K562 (cell line): ENCODE data around the gene NAB1. TPM values are rescaled to one million over a fixed set of nuclear protein-coding genes. Genes with fewer than 3 reads are reported as not detected.
"Not testable (repeated sequence)": the region's sequence is repeated elsewhere in the genome, so short reads cannot be mapped to it uniquely, and the experiment has no call there.

Experiments used
- ATAC-seq: fragments of 200-7000 bp; cut with Tn5 transposase; 3 replicates; pipeline ENCODE4 v1.9.1; 2020; ENCODE audit warnings: moderate library complexity
- BruUV-seq: library from RNA; stranded (reverse); fragments of 400-500 nt; replicated peaks from 2 replicates; lab custom pipeline; 2021; lab: Mats Ljungman, UMichigan
- CTCF ChIA-PET: fragments of 300-600 bp; formaldehyde crosslinking; extraction: SDS; loops from one replicate; lab custom pipeline; 2021; ENCODE audit warnings: low intra/inter-chr PET ratio; lab: Yijun Ruan, JAX
- POLR2A ChIA-PET: fragments of 300-600, 350-650 bp; sonication (Branson Sonifier 250); formaldehyde crosslinking; extraction: SDS; loops from one replicate; lab custom pipeline; 2021; ENCODE audit warnings: antibody characterized with exemption, inconsistent platforms; lab: Yijun Ruan, JAX
- DNase-seq, 4 experiments: peaks; one replicate each; pipeline versions ENCODE4 v3.0.0 to v3.0.0-alpha.2; 2011 to 2018; ENCODE audit warnings: low spot score in 3 of 4, mixed read lengths in 3 of 4; ENCODE audit errors: extremely low read depth in 1 of 4
- FAIRE-seq: peaks from 2 replicates; lab custom pipeline; 2011; peaks lifted over from hg19 to GRCh38; lab: Jason Lieb, UNC
- H2AFZ ChIP-seq: 2 replicates; pipeline ENCODE4 v1.6.0; 2011; ENCODE audit warnings: low read depth, low read length, control low read depth, inconsistent platforms
- H3K27ac ChIP-seq: fragments of 200-600 bp; 3 replicates; pipeline ENCODE4 v1.8.0; 2011; ENCODE audit warnings: low read depth, mild to moderate bottlenecking, control low read depth, inconsistent platforms, low read length, moderate library complexity, mixed read lengths; ENCODE audit errors: extremely low read depth
- H3K27me3 ChIP-seq, 2 experiments: fragments of 300-600 bp in 1 of 2; 2 replicates in 1 of 2; 3 replicates in 1 of 2; pipeline versions ENCODE4 v1.6.0 to v1.8.0; 2011; ENCODE audit warnings: inconsistent platforms in 2 of 2, low read length in 2 of 2, mild to moderate bottlenecking in 1 of 2, mixed read lengths in 1 of 2, moderate library complexity in 1 of 2; ENCODE audit not compliant: control insufficient read depth in 2 of 2, insufficient read depth in 2 of 2
- H3K36me3 ChIP-seq: fragments of 300-600 bp; 3 replicates; pipeline ENCODE4 v1.8.0; 2011; ENCODE audit warnings: mild to moderate bottlenecking, low read length, inconsistent platforms; ENCODE audit not compliant: control insufficient read depth, insufficient read depth
- H3K4me1 ChIP-seq, 2 experiments: fragments of 200-600 bp in 1 of 2; replicated peaks in 1 of 2; 2 replicates in 1 of 2; 3 replicates in 1 of 2; pipeline versions ENCODE4 v1.5.1 to v1.8.0; 2011; ENCODE audit warnings: inconsistent platforms in 2 of 2, low read length in 2 of 2, mild to moderate bottlenecking in 1 of 2, mixed read lengths in 1 of 2, moderate library complexity in 1 of 2; ENCODE audit not compliant: control insufficient read depth in 2 of 2, insufficient read depth in 2 of 2
- H3K4me2 ChIP-seq: 2 replicates; pipeline ENCODE4 v1.6.1; 2011; ENCODE audit warnings: low read length, control low read depth, inconsistent platforms, mixed read lengths; ENCODE audit not compliant: insufficient read depth
- H3K4me3 ChIP-seq: fragments of 200-600 bp; sonication (generic), shearing (Covaris generic); 2 replicates; pipeline ENCODE4 v1.5.1; 2016; ENCODE audit warnings: control low read depth, inconsistent platforms
- H3K79me2 ChIP-seq: fragments of 200-600 bp; 3 replicates; pipeline ENCODE4 v1.8.0; 2011; ENCODE audit warnings: low read length, inconsistent platforms; ENCODE audit not compliant: control insufficient read depth, insufficient read depth
- H3K9ac ChIP-seq, 2 experiments: 2 replicates each; pipeline versions ENCODE4 v1.6.0 to v1.6.1; 2011; ENCODE audit warnings: low read depth in 2 of 2, low read length in 2 of 2, control low read depth in 1 of 2, inconsistent platforms in 1 of 2, mild to moderate bottlenecking in 1 of 2, mixed read lengths in 1 of 2; ENCODE audit not compliant: insufficient read depth in 1 of 2
- H3K9me1 ChIP-seq: one replicate; pipeline ENCODE4 v1.6.0; 2011; ENCODE audit warnings: inconsistent platforms, mild to moderate bottlenecking, low read length, moderate library complexity; ENCODE audit not compliant: control insufficient read depth, insufficient read depth
- H3K9me3 ChIP-seq: replicated peaks from 2 replicates; pipeline ENCODE4 v1.5.1; 2011; ENCODE audit warnings: low read depth, low read length, inconsistent platforms; ENCODE audit not compliant: control insufficient read depth, insufficient read depth
- H4K20me1 ChIP-seq: replicated peaks from 2 replicates; pipeline ENCODE4 v1.6.1; 2011; ENCODE audit warnings: low read length, inconsistent platforms, mixed read lengths; ENCODE audit not compliant: control insufficient read depth, insufficient read depth
- CBX3 ChIP-seq, 2 experiments: IDR thresholded peaks; 1 replicate in 1 of 2; 2 replicates in 1 of 2; pipeline ENCODE4 v1.6.1; 2012; ENCODE audit warnings: inconsistent platforms in 2 of 2, low read length in 2 of 2, borderline replicate concordance in 1 of 2, control low read depth in 1 of 2
- CHD2 ChIP-seq: IDR thresholded peaks from 2 replicates; pipeline ENCODE4 v1.6.1; 2011; ENCODE audit warnings: low read depth, low read length
- NCOA1 ChIP-seq: fragments of 450-650 bp; IDR thresholded peaks from 2 replicates; pipeline ENCODE4 v1.6.1; 2016; ENCODE audit warnings: low read depth
- NFRKB ChIP-seq: fragments of 450-650 bp; IDR thresholded peaks from 2 replicates; pipeline ENCODE4 v1.6.1; 2016; ENCODE audit warnings: low read depth
- RHOXF2B ChIP-seq: fragments of 250-450 bp; sonication (Bioruptor Pico); conservative IDR thresholded peaks from 2 replicates; pipeline ENCODE4 v1.5.1; 2021
- SREBF2 ChIP-seq: sonication (generic); formaldehyde crosslinking; IDR thresholded peaks from 2 replicates; pipeline ENCODE4 v1.4.0; 2020; ENCODE audit warnings: mild to moderate bottlenecking, missing genetic modification reagents
- ZNF174 ChIP-seq: fragments of 250-450 bp; sonication (Bioruptor Pico); IDR thresholded peaks from 2 replicates; pipeline ENCODE4 v1.4.0; 2020; ENCODE audit warnings: mild to moderate bottlenecking
- ZNF436 ChIP-seq: fragments of 250-450, 450-650 bp; sonication (Bioruptor Pico); formaldehyde crosslinking; IDR thresholded peaks from 2 replicates; pipeline ENCODE4 v1.7.0; 2020; ENCODE audit warnings: mild to moderate bottlenecking
- WGBS: fragments of 100-300 bp; shearing (Covaris generic); methylation state at CpG from one replicate; pipeline ENCODE4 v1.1.6; 2016; ENCODE audit warnings: low coverage, mixed read lengths; ENCODE audit not compliant: insufficient coverage; ENCODE audit errors: missing lambda C conversion rate; 5-methylcytosine and 5-hydroxymethylcytosine counted together
- in situ Hi-C: fragments of 300-500 bp; cut with MboI; formaldehyde crosslinking; loops from 4 replicates; pipeline ENCODE4 v1.15.0; 2018; ENCODE audit warnings: inconsistent platforms, mixed read lengths
- intact Hi-C: fragments of 100-400 bp; cut with micrococcal nuclease; formaldehyde crosslinking; loops from 2 replicates; pipeline ENCODE4 v1.14.2; 2022
- polyA plus RNA-seq, 8 experiments: library from polyadenylated mRNA; depleted of rRNA in 4 of 8; stranded (reverse) in 5 of 8; unstranded in 3 of 8; fragments of >200 nt; fragmentation: Nextera tagmentation in 2 of 8; fragmentation: Illumina TruSeq in 1 of 8; extraction: Ambion mirVana in 2 of 8; extraction: Trizol in 1 of 8; gene quantifications; 2 replicates each; pipeline versions ENCODE4 v1.2.1 to v1.2.3, GENCODE V29; 2011 to 2014; ENCODE audit warnings: inconsistent platforms in 1 of 8, missing spikeins in 1 of 8
- total RNA-seq, 7 experiments: library from RNA; depleted of rRNA in 6 of 7; stranded (reverse); fragments of >200 nt in 6 of 7; fragmentation: Illumina TruSeq in 2 of 7; extraction: Trizol in 2 of 7; gene quantifications; 2 replicates each; pipeline versions ENCODE4 v1.2.1 to v1.2.3, GENCODE V29; 2011 to 2021; ENCODE audit warnings: low replicate concordance in 1 of 7
- TF ChIP-seq, protein P1 (sequence below): fragments of 200-800 bp; sonication (Bioruptor generic); IDR thresholded peaks from 2 replicates; pipeline ENCODE4 v1.6.1; 2017; ENCODE audit warnings: missing genetic modification characterization, missing compliant biosample characterization

NAB1 gene
- total and polyA plus RNA-seq, 9 of the 15 experiments (the other 6 are each of a cell fraction or from before 2014, with no cell fraction given), result 3.1 to 23.0 (median 16.3) TPM

DNA sequence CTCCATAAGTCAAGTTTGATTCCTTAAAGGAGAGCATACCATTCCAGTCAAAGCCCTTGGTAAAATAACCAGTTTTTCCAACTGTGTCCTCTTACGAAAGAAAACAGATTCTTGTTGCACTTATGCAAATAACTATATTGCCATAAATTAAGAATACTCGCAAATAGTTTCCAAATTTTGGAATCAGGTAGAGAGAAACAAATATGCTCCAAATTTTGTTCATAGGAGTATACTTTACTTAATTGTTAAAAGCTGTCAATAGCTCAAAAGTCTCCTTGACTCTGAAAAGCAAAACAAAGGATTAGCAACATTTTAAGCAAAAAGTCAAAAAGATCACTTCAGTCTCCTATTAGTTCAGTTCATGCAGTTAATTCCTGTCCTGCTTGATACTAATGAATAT, 38.4 kb upstream of the NAB1 start:
- H3K79me2 ChIP-seq, in situ Hi-C loops, H4K20me1 ChIP-seq, CTCF ChIA-PET, H3K9me1 ChIP-seq, H3K9ac ChIP-seq, H3K4me2 ChIP-seq, ATAC-seq, intact Hi-C loops, H3K4me3 ChIP-seq, H3K9me3 ChIP-seq, H3K27me3 ChIP-seq, H3K36me3 ChIP-seq, DNase-seq, H3K27ac ChIP-seq, FAIRE-seq, POLR2A ChIA-PET, BruUV-seq, H2AFZ ChIP-seq: not testable (repeated sequence)
- peaks cover 4 to 15% of the 10 kb centered on the region in 2 experiments; a peak in 3 of 5 replicates for H3K4me1 ChIP-seq
- WGBS, result 95% methylated on average over 2 of the region's 2 CpGs
- TF ChIP-seq CBX3 (IDR thresholded peaks at IDR 0.05; ENCODE audit: borderline replicate concordance in 1 of 2, low read length in 2 of 2), result peak in 1 of 2 experiments; percentile 51; a peak in 1 of 3 replicates

DNA sequence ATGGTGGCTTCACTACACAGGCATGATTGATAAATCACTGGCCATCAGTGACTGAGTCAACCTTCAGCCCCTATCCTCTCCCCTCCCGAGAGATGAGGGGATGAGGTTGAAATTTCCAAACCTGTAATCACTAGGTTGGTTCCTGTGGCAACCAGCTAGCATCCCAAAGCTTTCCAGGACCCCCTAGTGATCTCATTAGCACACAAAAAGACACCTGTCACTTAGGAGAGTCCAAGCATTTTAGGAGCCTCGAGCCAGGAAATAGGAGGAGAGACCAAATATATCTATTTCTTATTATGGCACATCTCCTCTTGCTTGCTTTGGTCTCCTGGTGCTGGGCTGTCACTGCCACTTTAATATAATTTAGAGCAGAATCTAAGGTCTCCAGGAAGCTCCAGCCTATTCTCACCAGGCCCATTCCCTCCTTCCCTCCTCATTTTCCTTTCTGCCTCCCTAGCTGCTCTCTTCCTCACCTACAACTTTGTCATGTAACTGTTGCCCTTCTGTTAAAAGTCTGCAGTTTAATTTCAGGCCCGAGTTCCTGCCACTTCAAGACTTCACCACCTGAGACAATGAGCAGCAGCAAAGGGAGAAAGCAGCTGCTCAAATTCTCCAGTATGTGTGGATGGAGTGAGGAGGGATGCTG, 33.2 kb upstream of the NAB1 start:
- Histone ChIP-seq H3K36me3 (no peaks in the 10 kb centered on the region), H3K9ac (no peak overlapping the region), H3K9me1 (no peaks in the 10 kb centered on the region), H3K4me3 (no peak overlapping the region), H3K9me3 (no peaks in the 10 kb centered on the region), H4K20me1 (no peaks in the 10 kb centered on the region), H3K27ac (no peak overlapping the region), H3K27me3 (no peaks in the 10 kb centered on the region), H2AFZ (no peak overlapping the region), H3K4me1 (peaks cover 0 to 5% of the 10 kb centered on the region in 2 experiments; a peak in 3 of 5 replicates), H3K4me2 (no peak overlapping the region), H3K79me2 (no peaks in the 10 kb centered on the region)
- POLR2A ChIA-PET, result interaction anchor here (1.1 kb wide), 1 partner anchor 26 kb away, joined by 5 read pairs; no protein-coding TSS in a partner anchor
- FAIRE-seq (no peak), ATAC-seq (no peak), DNase-seq (no peak)
- CTCF ChIA-PET, result no interaction called here
- TF ChIP-seq NCOA1, result no peak
- no peak for TF ChIP-seq ZNF436 (CRISPR knock-in tag)
- no peak for TF ChIP-seq SREBF2 (CRISPR knock-in tag)
- TF ChIP-seq CHD2, result no peak
- no peak for TF ChIP-seq RHOXF2B (CRISPR knock-in tag)
- TF ChIP-seq, protein P1, sequence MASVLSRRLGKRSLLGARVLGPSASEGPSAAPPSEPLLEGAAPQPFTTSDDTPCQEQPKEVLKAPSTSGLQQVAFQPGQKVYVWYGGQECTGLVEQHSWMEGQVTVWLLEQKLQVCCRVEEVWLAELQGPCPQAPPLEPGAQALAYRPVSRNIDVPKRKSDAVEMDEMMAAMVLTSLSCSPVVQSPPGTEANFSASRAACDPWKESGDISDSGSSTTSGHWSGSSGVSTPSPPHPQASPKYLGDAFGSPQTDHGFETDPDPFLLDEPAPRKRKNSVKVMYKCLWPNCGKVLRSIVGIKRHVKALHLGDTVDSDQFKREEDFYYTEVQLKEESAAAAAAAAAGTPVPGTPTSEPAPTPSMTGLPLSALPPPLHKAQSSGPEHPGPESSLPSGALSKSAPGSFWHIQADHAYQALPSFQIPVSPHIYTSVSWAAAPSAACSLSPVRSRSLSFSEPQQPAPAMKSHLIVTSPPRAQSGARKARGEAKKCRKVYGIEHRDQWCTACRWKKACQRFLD (CRISPR knock-in tag), result no peak
- no peak for TF ChIP-seq NFRKB
- TF ChIP-seq ZNF174 (CRISPR knock-in tag), result no peak
- intact Hi-C loops (no loop called here), in situ Hi-C loops (no loop called here)
- 24% methylated on average over 3 of the region's 3 CpGs for WGBS
- no TSS peak for BruUV-seq
